Measurements from ENCODE around the gene SH3GL2.

- no peak for TF ChIP-seq POLR2A (IDR thresholded peaks at IDR 0.05; ENCODE audit: low read depth, low read length)
- TF ChIP-seq POLR2AphosphoS5 (IDR thresholded peaks at IDR 0.05; ENCODE audit: low read depth, low read length): no peak
These were observed 27.8 kb upstream of the SH3GL2 start for GRCh38 chr9:17551023-17551422.
